IMR-90 (cell line): Measurements from ENCODE around the gene SLC66A1. TPM values are rescaled to one million over a fixed set of nuclear protein-coding genes. Genes with fewer than 3 reads are reported as not detected.

Source experiments
- ATAC-seq: fragments of 200-7000 bp; cut with Tn5 transposase; 2 replicates; pipeline ENCODE4 v1.9.1; 2020; ENCODE audit warnings: low read depth, mild to moderate bottlenecking, moderate library complexity
- BruUV-seq: library from RNA; stranded (reverse); fragments of 400-500 nt; replicated peaks from 2 replicates; lab custom pipeline; 2021; lab: Mats Ljungman, UMichigan
- CTCF ChIA-PET: fragments of 300-600 bp; formaldehyde crosslinking; extraction: SDS; loops from one replicate; lab custom pipeline; 2021; ENCODE audit warnings: antibody characterized with exemption; lab: Yijun Ruan, JAX
- POLR2A ChIA-PET: fragments of 300-600 bp; sonication (Branson Sonifier 250); formaldehyde crosslinking; loops from one replicate; lab custom pipeline; 2022; ENCODE audit warnings: antibody characterized with exemption; ENCODE audit not compliant: unreplicated experiment; lab: Charles Lee
- DNase-seq: peaks from one replicate; pipeline ENCODE4 v3.0.0; 2013
- H2AFZ ChIP-seq: replicated peaks from 2 replicates; pipeline ENCODE3; 2013; ENCODE audit warnings: low read length, mild to moderate bottlenecking; ENCODE audit not compliant: poor library complexity
- H2AK5ac ChIP-seq: 2 replicates; pipeline ENCODE4 v1.6.1; 2013; ENCODE audit warnings: low read depth, low read length, inconsistent platforms
- H2AK9ac ChIP-seq: replicated peaks from 2 replicates; pipeline ENCODE3; 2013; ENCODE audit warnings: mild to moderate bottlenecking, low read depth, low read length, moderate library complexity; ENCODE audit not compliant: poor library complexity
- H2BK120ac ChIP-seq: 2 replicates; pipeline ENCODE4 v1.6.1; 2013; ENCODE audit warnings: low read depth, low read length, inconsistent platforms
- H2BK15ac ChIP-seq: 3 replicates; pipeline ENCODE4 v1.6.1; 2013; ENCODE audit warnings: low read depth, low read length, inconsistent platforms
- H2BK20ac ChIP-seq: 2 replicates; pipeline ENCODE4 v1.6.1; 2013; ENCODE audit warnings: low read depth, mild to moderate bottlenecking, inconsistent platforms, low read length, moderate library complexity
- H2BK5ac ChIP-seq: 2 replicates; pipeline ENCODE4 v1.6.1; 2013; ENCODE audit warnings: mild to moderate bottlenecking, low read depth, low read length, inconsistent platforms; ENCODE audit not compliant: poor library complexity, severe bottlenecking
- H3K14ac ChIP-seq: replicated peaks from 2 replicates; pipeline ENCODE4 v1.6.1; 2013; ENCODE audit warnings: low read depth, low read length, inconsistent platforms
- H3K18ac ChIP-seq: 2 replicates; pipeline ENCODE4 v1.6.1; 2013; ENCODE audit warnings: low read depth, low read length, control low read depth
- H3K23ac ChIP-seq: 2 replicates; pipeline ENCODE4 v1.6.1; 2013; ENCODE audit warnings: low read depth, low read length, inconsistent platforms
- H3K27ac ChIP-seq: 2 replicates; pipeline ENCODE4 v1.5.1; 2013; ENCODE audit warnings: mild to moderate bottlenecking, control low read depth, low read length; ENCODE audit not compliant: insufficient read depth
- H3K27me3 ChIP-seq: 2 replicates; pipeline ENCODE4 v1.6.1; 2013; ENCODE audit warnings: low read length; ENCODE audit not compliant: control insufficient read depth, insufficient read depth
- H3K36me3 ChIP-seq: 2 replicates; pipeline ENCODE4 v1.6.1; 2013; ENCODE audit warnings: low read length, mixed read lengths; ENCODE audit not compliant: control insufficient read depth, insufficient read depth
- H3K4ac ChIP-seq: 2 replicates; pipeline ENCODE4 v1.6.1; 2013; ENCODE audit warnings: low read depth, low read length, inconsistent platforms
- H3K4me1 ChIP-seq: 2 replicates; pipeline ENCODE4 v1.6.1; 2013; ENCODE audit warnings: low read length, mixed read lengths; ENCODE audit not compliant: control insufficient read depth, insufficient read depth
- H3K4me2 ChIP-seq: 2 replicates; pipeline ENCODE4 v1.6.1; 2013; ENCODE audit warnings: low read depth, mild to moderate bottlenecking, control low read depth, low read length, moderate library complexity
- H3K4me3 ChIP-seq: 2 replicates; pipeline ENCODE4 v1.5.1; 2013; ENCODE audit warnings: low read depth, mild to moderate bottlenecking, control low read depth, low read length, moderate library complexity; ENCODE audit not compliant: insufficient read depth
- H3K56ac ChIP-seq: 2 replicates; pipeline ENCODE4 v1.6.1; 2013; ENCODE audit warnings: low read length, inconsistent platforms; ENCODE audit not compliant: insufficient read depth; ENCODE audit errors: extremely low read depth
- H3K79me1 ChIP-seq, 2 experiments: 2 replicates each; pipeline ENCODE4 v1.6.1; 2013; ENCODE audit warnings: low read length in 2 of 2, inconsistent platforms in 1 of 2, low read depth in 1 of 2
- H3K9ac ChIP-seq: 2 replicates; pipeline ENCODE4 v1.6.1; 2013; ENCODE audit warnings: low read depth, low read length, control low read depth
- H3K9me1 ChIP-seq: 2 replicates; pipeline ENCODE4 v1.6.1; 2013; ENCODE audit warnings: low read length, inconsistent platforms; ENCODE audit not compliant: insufficient read depth
- H3K9me3 ChIP-seq: 2 replicates; pipeline ENCODE4 v1.6.1; 2013; ENCODE audit warnings: low read length; ENCODE audit not compliant: control insufficient read depth, insufficient read depth
- H4K20me1 ChIP-seq: 2 replicates; pipeline ENCODE4 v1.6.1; 2013; ENCODE audit warnings: low read length, inconsistent platforms; ENCODE audit not compliant: insufficient read depth
- H4K5ac ChIP-seq: 2 replicates; pipeline ENCODE4 v1.6.1; 2013; ENCODE audit warnings: mild to moderate bottlenecking, low read depth, low read length, control low read depth
- H4K8ac ChIP-seq, 2 experiments: 2 replicates each; pipeline ENCODE4 v1.6.1; 2013; ENCODE audit warnings: low read depth in 2 of 2, low read length in 2 of 2, control low read depth in 1 of 2, inconsistent platforms in 1 of 2
- H4K91ac ChIP-seq: 2 replicates; pipeline ENCODE4 v1.6.1; 2013; ENCODE audit warnings: low read depth, low read length, inconsistent platforms; ENCODE audit not compliant: insufficient read depth
- BHLHE40 ChIP-seq: fragments of 150-350 bp; IDR thresholded peaks from 2 replicates; pipeline ENCODE4 v1.6.1; 2016; ENCODE audit warnings: mild to moderate bottlenecking, low read depth, low read length
- CEBPB ChIP-seq: IDR thresholded peaks from 2 replicates; pipeline ENCODE4 v1.6.1; 2012; ENCODE audit warnings: low read depth, low read length, improper control_type of control experiment
- CHD1 ChIP-seq: IDR thresholded peaks from 2 replicates; pipeline ENCODE4 v1.6.1; 2012; ENCODE audit warnings: low read depth, low read length, improper control_type of control experiment
- CTCF ChIP-seq: conservative IDR thresholded peaks from 2 replicates; pipeline ENCODE4 v1.5.1; 2012; ENCODE audit warnings: mild to moderate bottlenecking, low read depth, low read length, improper control_type of control experiment
- ELK1 ChIP-seq: fragments of 150-350 bp; IDR thresholded peaks from 2 replicates; pipeline ENCODE4 v1.6.1; 2016; ENCODE audit warnings: low read depth, mild to moderate bottlenecking, low read length, moderate library complexity, borderline replicate concordance
- FOS ChIP-seq: fragments of 150-350 bp; IDR thresholded peaks from 2 replicates; pipeline ENCODE4 v1.6.1; 2016; ENCODE audit warnings: low read depth, low read length
- MAFK ChIP-seq: IDR thresholded peaks from 2 replicates; pipeline ENCODE4 v1.6.1; 2012; ENCODE audit warnings: low read depth, low read length, improper control_type of control experiment
- MAZ ChIP-seq: IDR thresholded peaks from 2 replicates; pipeline ENCODE4 v1.6.1; 2012; ENCODE audit warnings: low read depth, mild to moderate bottlenecking, low read length, improper control_type of control experiment, moderate library complexity, borderline replicate concordance
- MXI1 ChIP-seq: IDR thresholded peaks from 2 replicates; pipeline ENCODE4 v1.6.1; 2012; ENCODE audit warnings: low read depth, mild to moderate bottlenecking, low read length, moderate library complexity, borderline replicate concordance
- NFE2L2 ChIP-seq: fragments of 150-350 bp; IDR thresholded peaks from 2 replicates; pipeline ENCODE4 v1.6.1; 2016; ENCODE audit warnings: low read depth, mild to moderate bottlenecking, low read length
- POLR2A ChIP-seq: IDR thresholded peaks from 2 replicates; pipeline ENCODE4 v1.6.1; 2012; ENCODE audit warnings: mild to moderate bottlenecking, low read depth, low read length
- RAD21 ChIP-seq: IDR thresholded peaks from 2 replicates; pipeline ENCODE4 v1.6.1; 2012; ENCODE audit warnings: low read length, improper control_type of control experiment
- RFX5 ChIP-seq: IDR thresholded peaks from 2 replicates; pipeline ENCODE4 v1.8.0; 2012; ENCODE audit warnings: low read depth, mild to moderate bottlenecking, low read length, moderate library complexity
- SMC3 ChIP-seq: fragments of 150-350 bp; IDR thresholded peaks from 2 replicates; pipeline ENCODE4 v1.6.1; 2016; ENCODE audit warnings: low read depth, mild to moderate bottlenecking, antibody characterized with exemption, low read length, moderate library complexity
- USF2 ChIP-seq: fragments of 150-350 bp; IDR thresholded peaks from 2 replicates; pipeline ENCODE4 v1.6.1; 2017; ENCODE audit warnings: mild to moderate bottlenecking, antibody characterized with exemption, low read length, low read depth
- WGBS, 2 experiments: methylation state at CpG; one replicate each; pipeline versions ENCODE4 v1.1.5 to v1.1.7; 2013; ENCODE audit warnings: missing lambda C conversion rate in 2 of 2; ENCODE audit not compliant: insufficient read length in 1 of 2; ENCODE audit errors: extremely low coverage in 2 of 2; 5-methylcytosine and 5-hydroxymethylcytosine counted together
- dilution Hi-C: fragments of 300-500 bp; cut with HindIII; formaldehyde crosslinking; loops from one replicate; pipeline ENCODE4 v1.14.3; 2018; ENCODE audit warnings: low sequenced_read_pairs; ENCODE audit not compliant: unreplicated experiment
- in situ Hi-C: fragments of 300-500 bp; cut with MboI; formaldehyde crosslinking; loops from 3 replicates; pipeline ENCODE4 v1.14.3; 2019; ENCODE audit warnings: low sequenced_read_pairs, inconsistent platforms, mixed read lengths
- intact Hi-C: fragments of 100-400 bp; cut with micrococcal nuclease; formaldehyde crosslinking; loops from 2 replicates; pipeline ENCODE4 v1.10.0; 2022
- polyA plus RNA-seq, 3 experiments: library from polyadenylated mRNA; depleted of rRNA; stranded (reverse); fragments of >200 nt; gene quantifications; 2 replicates each; pipeline ENCODE4 v1.2.3, GENCODE V29; 2012; ENCODE audit warnings: low replicate concordance in 1 of 3
- total RNA-seq: library from RNA; depleted of rRNA; stranded (reverse); fragments of >200 nt; gene quantifications from 2 replicates; pipeline ENCODE4 v1.2.3, GENCODE V29; 2012

SLC66A1 gene
- total and polyA plus RNA-seq, 2 of the 4 experiments (the other 2 are of a cell fraction): 6.8 to 18.9 TPM

GRCh38 chr1:19329188-19329587, 17.1 kb downstream of the SLC66A1 start:
- H3K4me1 ChIP-seq: no peaks in the 10 kb centered on the region
- no peak overlapping the region for H4K91ac ChIP-seq
- H3K18ac ChIP-seq: no peak overlapping the region
- no peak overlapping the region for H2AK5ac ChIP-seq
- H3K56ac ChIP-seq: no peak overlapping the region
- peaks cover 9% of the 10 kb centered on the region; the same call in 1 of the 2 replicates for H3K9me1 ChIP-seq
- ATAC-seq (no peak), DNase-seq (no peak)
- H3K4me3 ChIP-seq: no peak overlapping the region
- no peak overlapping the region for H3K4ac ChIP-seq
- TF ChIP-seq SMC3: no peak
- TF ChIP-seq CHD1: no peak
- TF ChIP-seq USF2: no peak
- no peak for TF ChIP-seq MAZ
- TF ChIP-seq FOS: no peak
- no peak for TF ChIP-seq ELK1
- TF ChIP-seq CTCF: no peak
- TF ChIP-seq BHLHE40: no peak
- no peak for TF ChIP-seq MXI1
- TF ChIP-seq NFE2L2: no peak
- no peak for TF ChIP-seq MAFK
- TF ChIP-seq RAD21: no peak
- no peak for TF ChIP-seq CEBPB
- no peak for TF ChIP-seq POLR2A
- TF ChIP-seq RFX5: no peak
- 100% methylated on average over 3 of the region's 13 CpGs; no CpG with 5 or more reads in 1 of the 2 experiments for WGBS, 2 experiments
- H3K23ac ChIP-seq: no peak overlapping the region
- CTCF ChIA-PET: no interaction called here
- no peaks in the 10 kb centered on the region for H3K9me3 ChIP-seq
- H4K8ac ChIP-seq: no peak overlapping the region
- H2AK9ac ChIP-seq: no peak overlapping the region
- dilution Hi-C loops (no loop called here), in situ Hi-C loops (no loop called here), intact Hi-C loops (no loop called here)
- peaks cover 0 to 4% of the 10 kb centered on the region in 2 experiments; a peak in 1 of 4 replicates for H3K79me1 ChIP-seq
- no peak overlapping the region for H2BK15ac ChIP-seq
- BruUV-seq: no TSS peak
- H3K36me3 ChIP-seq: peaks cover 49% of the 10 kb centered on the region
- H3K27ac ChIP-seq: no peak overlapping the region
- H3K14ac ChIP-seq: no peak overlapping the region
- no peak overlapping the region for H2AFZ ChIP-seq
- H2BK20ac ChIP-seq: no peak overlapping the region
- H3K27me3 ChIP-seq: no peaks in the 10 kb centered on the region
- no peak overlapping the region for H2BK120ac ChIP-seq
- H3K9ac ChIP-seq: no peak overlapping the region
- no peak overlapping the region for H2BK5ac ChIP-seq
- H4K5ac ChIP-seq: no peak overlapping the region
- no peak overlapping the region for H3K4me2 ChIP-seq
- POLR2A ChIA-PET: no interaction called here
- H4K20me1 ChIP-seq: peaks cover 5% of the 10 kb centered on the region
